ENCODE measurements around the gene SNX17.
"Not testable (repeated sequence)": the region's sequence is repeated elsewhere in the genome, so short reads cannot be mapped to it uniquely, and the experiment has no call there.

The SNX17 gene

GRCh38 chr2:27400348-27401135 lies 30.1 kb downstream of the SNX17 start:
- no peak for DNase-seq

GRCh38 chr2:27407798-27408491 lies 37.5 kb downstream of the SNX17 start:
- DNase-seq, result peak; percentile 5

GRCh38 chr2:27408601-27409320 lies 38.3 kb downstream of the SNX17 start:
- peak in 1 of 2 donors; percentile 24 for DNase-seq

GRCh38 chr2:27409321-27410073 lies 39.1 kb downstream of the SNX17 start, which contains the start of gene PPM1G:
TSS of gene PPM1G (minus strand) at chr2:27409591. CDS start at chr2:27409422, 169 bp downstream.
- DNase-seq, result peak; percentile 95 to 97

GRCh38 chr2:27412419-27413152 lies 42.2 kb downstream of the SNX17 start:
- DNase-seq, result no peak

- DNase-seq, result no peak
These were observed 45.7 kb downstream of the SNX17 start for GRCh38 chr2:27416151-27416550.

GRCh38 chr2:27420996-27421395 lies 50.6 kb downstream of the SNX17 start:
- no peak for DNase-seq

GRCh38 chr2:27421660-27422250 lies 51.3 kb downstream of the SNX17 start:
- no peak for DNase-seq

- DNase-seq, result no peak
These were observed 52.5 kb downstream of the SNX17 start for GRCh38 chr2:27422958-27423357.

GRCh38 chr2:27425039-27425438 lies 54.6 kb downstream of the SNX17 start:
- DNase-seq, result not testable (repeated sequence)
